Progenitor cell of endocrine pancreas (in vitro differentiated cells): ENCODE results near the gene ISYNA1. TPM values are rescaled to one million over a fixed set of nuclear protein-coding genes. Genes with fewer than 3 reads are reported as not detected.

Experiments
- DNase-seq: peaks from one replicate; pipeline ENCODE4 v3.0.0; 2021; ENCODE audit warnings: low spot score; ENCODE audit not compliant: unreplicated experiment
- H3K27ac Mint-ChIP-seq: 2 replicates; pipeline ENCODE4 v1.8.0; 2021; ENCODE audit warnings: mild to moderate bottlenecking, moderate library complexity, mixed read lengths
- H3K27me3 Mint-ChIP-seq: 2 replicates; pipeline ENCODE4 v1.8.0; 2021; ENCODE audit warnings: mixed read lengths
- H3K36me3 Mint-ChIP-seq: 2 replicates; pipeline ENCODE4 v1.8.0; 2022; ENCODE audit warnings: mixed read lengths; ENCODE audit not compliant: insufficient read depth
- H3K4me1 Mint-ChIP-seq: 2 replicates; pipeline ENCODE4 v1.8.0; 2021; ENCODE audit warnings: low read depth, mixed read lengths
- H3K4me3 Mint-ChIP-seq: 2 replicates; pipeline ENCODE4 v1.8.0; 2021; ENCODE audit warnings: low read depth, mild to moderate bottlenecking, moderate library complexity, mixed read lengths
- H3K9me3 Mint-ChIP-seq: 2 replicates; pipeline ENCODE4 v1.8.0; 2021; ENCODE audit warnings: low read depth, mixed read lengths
- total RNA-seq: library from RNA; stranded (reverse); gene quantifications from 2 replicates; pipeline ENCODE4 v1.2.1, GENCODE V29; 2021
- TF ChIP-seq, protein P1 (sequence below): fragments of 200-600 bp; sonication (generic); IDR thresholded peaks from one replicate; pipeline ENCODE4 v1.5.0; 2021; ENCODE audit warnings: antibody characterized with exemption, mild to moderate bottlenecking; ENCODE audit not compliant: unreplicated experiment

Gene ISYNA1
- total RNA-seq, 1 donor from 2014 or later, result 234 TPM

DNA sequence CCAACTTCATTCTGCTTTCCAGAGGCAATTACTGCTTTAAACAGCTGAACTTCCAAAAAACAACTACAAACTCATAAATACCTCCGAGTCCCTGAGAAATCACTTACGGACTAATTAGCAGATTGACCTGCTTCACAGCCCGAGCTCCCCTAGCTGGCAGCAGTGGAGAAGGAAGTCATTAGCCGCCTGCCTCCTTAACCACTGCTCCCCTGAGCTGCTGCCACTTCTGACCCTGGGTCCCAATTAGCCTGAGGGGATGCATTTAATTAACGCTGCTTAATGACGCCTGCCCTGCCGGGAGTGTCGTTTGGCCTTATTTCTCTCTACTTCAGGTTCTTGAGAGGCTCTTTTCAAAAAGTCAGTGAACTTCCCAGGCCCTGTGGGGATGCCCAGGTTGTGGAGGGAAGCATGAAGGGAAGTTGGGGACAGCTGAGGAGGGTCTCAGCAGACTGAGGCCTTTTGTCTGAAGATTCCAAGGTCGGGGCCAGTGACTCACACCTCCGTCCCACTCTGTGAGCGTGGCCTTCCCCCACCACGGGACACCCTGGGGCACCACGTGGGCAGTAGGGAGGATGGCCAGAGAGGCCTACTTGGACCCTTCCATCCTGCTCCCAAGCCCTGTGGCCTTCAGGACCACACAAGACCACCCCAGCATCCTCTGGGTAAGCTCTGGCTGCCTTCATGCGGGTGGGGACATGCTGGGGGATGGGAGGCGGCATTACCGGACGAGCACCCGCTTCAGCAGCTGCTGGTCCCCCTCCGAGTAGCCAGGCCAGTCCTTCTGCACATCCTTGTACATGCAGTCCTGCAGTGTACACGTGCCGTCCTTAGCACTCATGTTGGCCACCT is 19.8 kb upstream of the ISYNA1 start:
- Mint-ChIP-seq H3K27ac (no peak overlapping the region), H3K9me3 (no peaks in the 10 kb centered on the region), H3K4me3 (no peak overlapping the region), H3K4me1 (peaks cover 2% of the 10 kb centered on the region), H3K36me3 (peaks cover 14% of the 10 kb centered on the region), H3K27me3 (no peaks in the 10 kb centered on the region)
- DNase-seq, result no peak
- TF ChIP-seq, protein P1, sequence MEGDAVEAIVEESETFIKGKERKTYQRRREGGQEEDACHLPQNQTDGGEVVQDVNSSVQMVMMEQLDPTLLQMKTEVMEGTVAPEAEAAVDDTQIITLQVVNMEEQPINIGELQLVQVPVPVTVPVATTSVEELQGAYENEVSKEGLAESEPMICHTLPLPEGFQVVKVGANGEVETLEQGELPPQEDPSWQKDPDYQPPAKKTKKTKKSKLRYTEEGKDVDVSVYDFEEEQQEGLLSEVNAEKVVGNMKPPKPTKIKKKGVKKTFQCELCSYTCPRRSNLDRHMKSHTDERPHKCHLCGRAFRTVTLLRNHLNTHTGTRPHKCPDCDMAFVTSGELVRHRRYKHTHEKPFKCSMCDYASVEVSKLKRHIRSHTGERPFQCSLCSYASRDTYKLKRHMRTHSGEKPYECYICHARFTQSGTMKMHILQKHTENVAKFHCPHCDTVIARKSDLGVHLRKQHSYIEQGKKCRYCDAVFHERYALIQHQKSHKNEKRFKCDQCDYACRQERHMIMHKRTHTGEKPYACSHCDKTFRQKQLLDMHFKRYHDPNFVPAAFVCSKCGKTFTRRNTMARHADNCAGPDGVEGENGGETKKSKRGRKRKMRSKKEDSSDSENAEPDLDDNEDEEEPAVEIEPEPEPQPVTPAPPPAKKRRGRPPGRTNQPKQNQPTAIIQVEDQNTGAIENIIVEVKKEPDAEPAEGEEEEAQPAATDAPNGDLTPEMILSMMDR, result no peak

DNA sequence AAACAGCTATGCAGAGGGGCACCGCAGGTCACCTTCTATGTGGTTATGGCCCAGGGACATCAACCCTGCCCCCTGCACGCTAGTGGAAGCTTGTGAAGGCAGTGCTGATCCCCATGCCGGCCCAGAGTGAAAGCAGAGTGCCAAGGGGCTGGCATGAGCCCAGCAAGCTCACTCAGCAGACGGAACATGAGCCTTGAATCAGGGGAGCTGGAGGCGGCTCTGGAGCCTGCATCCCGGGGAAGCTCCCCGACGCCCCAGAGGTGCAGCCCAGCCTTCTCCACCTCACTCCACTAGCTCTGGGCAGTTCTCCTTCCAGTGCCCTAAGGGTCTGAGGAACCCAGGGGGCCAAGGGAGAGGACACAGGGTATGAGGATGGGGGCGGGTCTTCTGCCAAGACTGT is 19.0 kb upstream of the ISYNA1 start:
- Mint-ChIP-seq H3K4me3 (no peak overlapping the region), H3K9me3 (no peaks in the 10 kb centered on the region), H3K27me3 (no peaks in the 10 kb centered on the region), H3K36me3 (peaks cover 15% of the 10 kb centered on the region), H3K27ac (no peak overlapping the region), H3K4me1 (peaks cover 2% of the 10 kb centered on the region)
- DNase-seq, result no peak
- TF ChIP-seq, protein P1, result no peak

DNA sequence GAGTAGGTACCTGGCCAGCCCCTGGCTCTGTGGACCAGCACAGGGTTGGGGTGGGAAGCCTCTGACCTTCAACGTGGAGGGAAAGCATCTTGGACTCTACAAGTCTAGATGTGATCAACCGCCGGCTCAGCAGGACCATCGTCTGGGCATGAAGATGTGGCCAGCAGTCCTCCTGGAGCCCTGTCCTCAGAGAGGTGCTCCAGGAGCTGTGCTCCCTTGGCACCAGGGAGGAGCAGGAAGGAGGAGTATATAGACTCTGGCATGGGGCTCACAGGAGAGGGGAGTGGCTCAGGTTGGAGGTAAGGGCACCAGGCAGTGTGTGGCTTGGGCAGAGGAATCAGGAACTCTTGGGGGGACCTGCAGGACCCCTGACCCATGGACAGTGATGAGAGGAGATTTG is 18.3 kb upstream of the ISYNA1 start:
- Mint-ChIP-seq H3K36me3 (peaks cover 11% of the 10 kb centered on the region), H3K4me3 (no peak overlapping the region), H3K27me3 (no peaks in the 10 kb centered on the region), H3K4me1 (peaks cover 2% of the 10 kb centered on the region), H3K9me3 (no peaks in the 10 kb centered on the region), H3K27ac (no peak overlapping the region)
- TF ChIP-seq, protein P1, result no peak
- no peak for DNase-seq

DNA sequence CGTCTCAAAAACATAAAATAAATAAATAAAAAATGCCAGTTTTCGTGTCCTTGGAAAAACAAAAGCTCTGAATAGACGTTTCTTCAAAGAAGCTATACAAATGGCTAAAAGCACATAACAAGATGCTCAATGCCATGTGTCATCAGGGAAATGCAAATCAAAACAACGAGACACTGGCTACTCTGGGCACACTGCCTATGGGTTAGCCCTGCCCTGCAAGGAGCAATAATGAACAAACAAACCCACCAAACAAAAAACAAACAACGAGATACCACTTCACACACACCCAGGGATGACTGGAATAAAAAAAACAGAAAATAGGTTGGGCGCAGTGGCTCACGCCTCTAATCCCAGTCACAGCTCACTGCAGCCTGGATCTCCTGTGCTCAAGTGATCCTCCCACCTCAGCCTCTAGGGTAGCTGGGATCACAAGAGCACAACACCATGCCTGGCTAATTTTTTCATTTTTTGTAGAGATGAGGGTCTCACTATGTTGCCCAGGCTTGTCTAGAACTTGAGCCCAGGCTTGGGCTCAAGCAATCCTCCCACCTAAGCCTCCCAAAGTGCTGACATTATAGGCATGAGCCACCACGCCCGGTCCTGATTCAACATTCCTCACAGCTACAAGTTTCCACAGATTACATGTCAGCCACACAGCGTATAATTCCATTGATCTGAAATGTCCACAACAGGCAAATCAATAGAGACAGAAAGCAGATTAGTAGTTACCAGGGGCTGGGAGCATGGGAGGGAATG is 15.5 kb upstream of the ISYNA1 start:
- H3K4me3 Mint-ChIP-seq, result no peak overlapping the region
- no peak overlapping the region for H3K27ac Mint-ChIP-seq
- DNase-seq, result no peak
- TF ChIP-seq, protein P1, result no peak
- peaks cover 11% of the 10 kb centered on the region for H3K36me3 Mint-ChIP-seq
- peaks cover 4% of the 10 kb centered on the region for H3K4me1 Mint-ChIP-seq
- H3K9me3 Mint-ChIP-seq, result no peaks in the 10 kb centered on the region
- no peaks in the 10 kb centered on the region for H3K27me3 Mint-ChIP-seq

DNA sequence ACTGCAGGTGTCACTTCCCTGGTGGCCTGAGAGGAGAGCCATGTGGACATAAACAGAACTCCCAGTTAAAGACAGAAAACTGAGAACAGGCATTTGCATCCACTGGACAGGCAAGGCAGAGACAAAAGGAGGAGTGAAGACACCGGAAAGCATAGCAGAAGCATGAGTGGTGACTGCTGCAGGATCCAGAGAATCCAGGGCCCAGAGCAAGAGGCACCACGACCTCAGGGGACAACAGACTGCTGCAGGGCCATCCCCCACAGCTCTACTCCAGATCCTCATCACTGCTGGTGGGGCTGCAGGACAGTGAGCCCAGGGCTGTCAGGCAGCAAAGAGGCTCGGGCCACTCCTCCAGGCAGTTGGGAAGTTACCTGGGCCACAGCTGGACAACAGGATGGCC is 14.5 kb upstream of the ISYNA1 start:
- Mint-ChIP-seq H3K9me3 (no peaks in the 10 kb centered on the region), H3K4me3 (no peak overlapping the region), H3K27me3 (no peaks in the 10 kb centered on the region), H3K27ac (no peak overlapping the region), H3K36me3 (peaks cover 11% of the 10 kb centered on the region), H3K4me1 (peaks cover 4% of the 10 kb centered on the region)
- TF ChIP-seq, protein P1, result no peak
- no peak for DNase-seq
